Measurements from ENCODE around the gene DPP3. TPM values are rescaled to one million over a fixed set of nuclear protein-coding genes. Genes with fewer than 3 reads are reported as not detected.

Gene DPP3
- total RNA-seq, 1 donor from 2014 or later: 63.3 TPM

DNA sequence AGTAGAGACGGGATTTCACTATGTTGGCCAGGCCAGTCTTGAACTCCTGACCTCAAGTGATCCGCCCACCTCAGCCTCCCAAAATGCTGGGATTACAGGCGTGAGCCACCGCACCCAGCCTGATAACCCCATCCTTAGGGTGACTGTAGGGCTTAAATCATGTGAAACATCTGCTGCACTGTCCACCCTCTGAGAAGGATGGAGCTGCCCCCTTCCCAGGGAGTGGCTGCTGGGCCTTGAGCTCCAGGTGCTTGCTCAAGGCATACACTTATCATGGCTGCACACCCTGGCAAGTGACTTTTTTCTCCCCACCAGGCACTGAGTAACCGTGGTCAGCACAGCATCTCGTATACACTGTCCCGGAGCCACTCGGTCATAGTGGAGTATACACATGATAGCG, 8.2 kb upstream of the DPP3 start:
- no peaks in the 10 kb centered on the region for H3K9me3 Mint-ChIP-seq
- TF ChIP-seq, protein P1, sequence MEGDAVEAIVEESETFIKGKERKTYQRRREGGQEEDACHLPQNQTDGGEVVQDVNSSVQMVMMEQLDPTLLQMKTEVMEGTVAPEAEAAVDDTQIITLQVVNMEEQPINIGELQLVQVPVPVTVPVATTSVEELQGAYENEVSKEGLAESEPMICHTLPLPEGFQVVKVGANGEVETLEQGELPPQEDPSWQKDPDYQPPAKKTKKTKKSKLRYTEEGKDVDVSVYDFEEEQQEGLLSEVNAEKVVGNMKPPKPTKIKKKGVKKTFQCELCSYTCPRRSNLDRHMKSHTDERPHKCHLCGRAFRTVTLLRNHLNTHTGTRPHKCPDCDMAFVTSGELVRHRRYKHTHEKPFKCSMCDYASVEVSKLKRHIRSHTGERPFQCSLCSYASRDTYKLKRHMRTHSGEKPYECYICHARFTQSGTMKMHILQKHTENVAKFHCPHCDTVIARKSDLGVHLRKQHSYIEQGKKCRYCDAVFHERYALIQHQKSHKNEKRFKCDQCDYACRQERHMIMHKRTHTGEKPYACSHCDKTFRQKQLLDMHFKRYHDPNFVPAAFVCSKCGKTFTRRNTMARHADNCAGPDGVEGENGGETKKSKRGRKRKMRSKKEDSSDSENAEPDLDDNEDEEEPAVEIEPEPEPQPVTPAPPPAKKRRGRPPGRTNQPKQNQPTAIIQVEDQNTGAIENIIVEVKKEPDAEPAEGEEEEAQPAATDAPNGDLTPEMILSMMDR (IDR thresholded peaks at IDR 0.05): no peak
- intact Hi-C loops (cut with micrococcal nuclease): no loop called here

DNA sequence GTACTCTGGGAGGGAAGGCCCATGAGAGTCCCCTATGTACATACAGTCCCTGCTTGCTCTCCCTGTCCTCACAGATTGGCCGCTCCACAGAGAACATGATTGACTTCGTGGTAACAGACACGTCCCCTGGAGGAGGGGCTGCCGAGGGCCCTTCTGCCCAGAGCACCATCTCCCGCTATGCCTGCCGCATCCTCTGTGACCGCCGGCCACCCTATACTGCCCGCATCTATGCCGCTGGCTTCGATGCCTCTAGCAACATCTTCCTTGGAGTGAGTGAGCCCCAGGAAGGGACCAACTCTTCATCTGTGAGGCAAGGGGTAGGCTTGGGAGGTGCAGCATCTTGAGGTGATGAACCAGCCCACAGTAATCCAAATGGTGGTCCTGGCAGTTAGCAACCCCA, 7.1 kb upstream of the DPP3 start:
- ChIA-PET POLR2A (no interaction called here), CTCF (no interaction called here)
- Mint-ChIP-seq H3K27ac (no peak overlapping the region), H3K4me3 (no peak overlapping the region), H3K9me3 (no peaks in the 10 kb centered on the region), H3K27me3 (no peaks in the 10 kb centered on the region), H3K36me3 (ENCODE audit: low read depth) (peaks cover 12% of the 10 kb centered on the region), H3K4me1 (peaks cover 2% of the 10 kb centered on the region)
- TF ChIP-seq, protein P1 (IDR thresholded peaks at IDR 0.05): no peak
- intact Hi-C loops (cut with micrococcal nuclease): no loop called here
- DNase-seq: no peak
- ATAC-seq (ENCODE audit: low read depth): no peak

More for the DNA sequence above, 8.2 kb upstream of the DPP3 start:
- H3K27ac Mint-ChIP-seq: no peak overlapping the region
- peaks cover 12% of the 10 kb centered on the region for H3K36me3 Mint-ChIP-seq (ENCODE audit: low read depth)
- H3K4me1 Mint-ChIP-seq: peaks cover 11% of the 10 kb centered on the region
- no peaks in the 10 kb centered on the region for H3K27me3 Mint-ChIP-seq
- DNase-seq (no peak), ATAC-seq (ENCODE audit: low read depth) (no peak)
- CTCF ChIA-PET: no interaction called here
- POLR2A ChIA-PET: interaction anchor here (0.6 kb wide), 1 partner anchor 74 kb away, joined by 3 read pairs; the partner anchor contains the start of gene ZDHHC24
- H3K4me3 Mint-ChIP-seq: no peak overlapping the region

DNA sequence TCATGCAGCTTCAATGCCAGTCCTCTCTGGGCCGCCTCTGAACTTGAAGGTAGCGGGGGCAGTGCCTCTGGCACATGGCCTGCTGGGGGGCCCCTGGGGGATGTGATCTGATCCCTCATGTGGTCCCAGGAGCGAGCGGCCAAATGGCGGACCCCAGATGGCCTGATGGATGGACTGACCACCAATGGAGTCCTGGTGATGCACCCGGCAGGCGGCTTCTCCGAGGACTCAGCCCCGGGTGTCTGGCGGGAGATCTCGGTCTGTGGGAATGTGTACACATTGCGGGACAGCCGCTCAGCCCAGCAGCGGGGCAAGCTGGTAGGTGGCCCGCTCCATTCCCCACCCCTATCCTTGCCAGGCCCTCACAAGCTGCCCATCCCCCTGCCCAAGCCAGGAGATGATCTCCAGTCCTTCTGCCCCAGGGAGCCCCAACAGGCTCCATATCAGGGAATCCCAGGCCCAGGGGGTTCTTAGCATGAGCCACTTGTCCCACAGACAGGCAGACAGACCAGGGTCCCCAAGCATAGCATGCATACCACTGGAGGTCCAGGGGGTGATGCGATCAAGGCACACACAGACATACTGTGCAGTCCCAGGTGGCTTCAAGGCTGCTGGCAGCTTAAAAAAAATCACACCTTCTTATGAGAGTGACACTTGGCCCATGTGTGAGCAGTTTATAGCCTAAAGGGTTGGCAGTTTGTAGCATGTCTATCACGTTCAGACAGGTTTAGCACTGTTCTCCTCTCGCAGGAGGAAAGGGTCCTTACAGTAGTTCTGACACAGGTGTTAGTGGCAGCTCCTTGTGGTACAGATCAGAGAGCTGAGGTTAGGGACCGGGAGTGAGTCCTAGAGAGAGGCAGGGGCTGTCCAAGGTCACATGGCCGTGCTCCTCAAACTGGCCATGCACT, 6.4 kb upstream of the DPP3 start:
- ChIA-PET POLR2A (no interaction called here), CTCF (no interaction called here)
- TF ChIP-seq, protein P1 (IDR thresholded peaks at IDR 0.05): no peak
- Mint-ChIP-seq H3K4me1 (peaks cover 3% of the 10 kb centered on the region), H3K9me3 (no peaks in the 10 kb centered on the region), H3K27me3 (no peaks in the 10 kb centered on the region), H3K27ac (no peak overlapping the region), H3K36me3 (ENCODE audit: low read depth) (peaks cover 12% of the 10 kb centered on the region), H3K4me3 (no peak overlapping the region)
- ATAC-seq (ENCODE audit: low read depth) (no peak), DNase-seq (no peak)
- intact Hi-C loops (cut with micrococcal nuclease): no loop called here

DNA sequence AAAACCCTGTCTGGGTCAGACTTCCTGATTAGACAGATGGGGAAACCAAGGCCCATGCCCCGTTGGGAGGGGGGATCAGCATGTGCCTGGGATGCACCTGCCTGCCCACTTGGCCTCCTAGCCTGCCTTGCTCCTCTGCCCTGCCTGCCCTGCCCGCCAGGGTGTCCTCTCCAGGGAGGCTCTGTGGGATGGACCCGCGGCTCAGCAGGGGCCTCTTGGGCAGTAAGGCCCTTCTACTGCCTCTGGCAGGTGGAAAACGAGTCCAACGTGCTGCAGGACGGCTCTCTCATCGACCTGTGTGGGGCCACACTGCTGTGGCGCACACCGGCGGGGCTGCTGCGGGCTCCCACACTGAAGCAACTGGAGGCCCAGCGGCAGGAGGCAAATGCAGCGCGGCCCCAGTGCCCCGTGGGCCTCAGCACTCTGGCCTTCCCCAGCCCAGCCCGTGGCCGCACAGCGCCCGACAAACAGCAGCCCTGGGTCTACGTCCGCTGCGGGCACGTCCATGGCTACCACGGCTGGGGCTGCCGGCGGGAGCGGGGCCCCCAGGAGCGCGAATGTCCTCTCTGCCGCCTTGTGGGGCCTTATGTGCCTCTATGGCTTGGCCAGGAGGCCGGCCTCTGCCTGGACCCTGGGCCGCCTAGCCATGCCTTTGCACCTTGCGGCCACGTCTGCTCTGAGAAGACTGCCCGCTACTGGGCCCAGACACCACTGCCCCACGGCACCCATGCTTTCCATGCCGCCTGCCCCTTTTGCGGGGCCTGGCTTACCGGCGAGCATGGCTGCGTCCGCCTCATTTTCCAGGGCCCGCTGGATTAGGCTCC, 4.7 kb upstream of the DPP3 start:
- POLR2A ChIA-PET: interaction anchor here (0.6 kb wide), 1 partner anchor 9 kb away, joined by 5 read pairs; the partner anchor contains the start of gene PELI3
- Mint-ChIP-seq H3K27ac (no peak overlapping the region), H3K4me1 (peaks cover 14% of the 10 kb centered on the region), H3K27me3 (no peaks in the 10 kb centered on the region), H3K36me3 (ENCODE audit: low read depth) (peaks cover 14% of the 10 kb centered on the region), H3K4me3 (no peak overlapping the region), H3K9me3 (no peaks in the 10 kb centered on the region)
- CTCF ChIA-PET: no interaction called here
- no peak for ATAC-seq (ENCODE audit: low read depth)
- intact Hi-C loops (cut with micrococcal nuclease): no loop called here
- TF ChIP-seq, protein P1 (IDR thresholded peaks at IDR 0.05): no peak
- DNase-seq: no peak

Data from activated B cell treated with CpG ODN at 0.5 μM for 24 hours (primary cell).